Effector memory CD8-positive, alpha-beta T cell (primary cell): ENCODE results near the gene RHO.

ENCODE experiments used
- ATAC-seq: fragments of 150-1000 bp; cut with Tn5 transposase; replicated peaks from 2 replicates; pipeline ENCODE4 v1.10.0; 2021; ENCODE audit warnings: mild to moderate bottlenecking, moderate library complexity
- DNase-seq, 3 experiments: peaks; one replicate each; pipeline ENCODE4 v3.0.0; 2021
- H3K27ac Mint-ChIP-seq, 2 donors: one replicate each; pipeline ENCODE4 v1.8.0; 2022; ENCODE audit warnings: mild to moderate bottlenecking in 2 of 2, mixed read lengths in 2 of 2, moderate library complexity in 2 of 2
- H3K27me3 Mint-ChIP-seq, 2 donors: one replicate each; pipeline ENCODE4 v1.8.0; 2022; ENCODE audit warnings: mixed read lengths in 2 of 2
- H3K36me3 Mint-ChIP-seq: one replicate; pipeline ENCODE4 v1.8.0; 2022; ENCODE audit warnings: mild to moderate bottlenecking, moderate library complexity, mixed read lengths; ENCODE audit not compliant: insufficient read depth
- H3K4me1 Mint-ChIP-seq, 2 donors: one replicate each; pipeline ENCODE4 v1.8.0; 2022; ENCODE audit warnings: low read depth in 2 of 2, mixed read lengths in 2 of 2
- H3K4me3 Mint-ChIP-seq, 2 donors: one replicate each; pipeline ENCODE4 v1.8.0; 2022; ENCODE audit warnings: mild to moderate bottlenecking in 2 of 2, mixed read lengths in 2 of 2, moderate library complexity in 2 of 2
- H3K9me3 Mint-ChIP-seq, 2 donors: one replicate each; pipeline ENCODE4 v1.8.0; 2022; ENCODE audit warnings: mixed read lengths in 2 of 2

Gene RHO

GRCh38 chr3:129581623-129582022, 53.2 kb downstream of the RHO start:
- DNase-seq (no peak), ATAC-seq (no peak)
- H3K27ac Mint-ChIP-seq, result peak overlapping the region; percentile 93 to 95

GRCh38 chr3:129582799-129583198, 54.4 kb downstream of the RHO start:
- DNase-seq (no peak), ATAC-seq (no peak)
- Mint-ChIP-seq H3K4me3 (no peak overlapping the region), H3K27ac (peak overlapping the region; percentile 53 to 65), H3K9me3 (no peaks in the 10 kb centered on the region), H3K27me3 (no peaks in the 10 kb centered on the region), H3K4me1 (peaks cover 26 to 43% of the 10 kb centered on the region in 2 donors), H3K36me3 (peaks cover 44% of the 10 kb centered on the region)

More at GRCh38 chr3:129581623-129582022, 53.2 kb downstream of the RHO start:
- no peak overlapping the region for H3K4me3 Mint-ChIP-seq
- H3K27me3 Mint-ChIP-seq, result no peaks in the 10 kb centered on the region
- peaks cover 54% of the 10 kb centered on the region for H3K36me3 Mint-ChIP-seq
- H3K9me3 Mint-ChIP-seq, result no peaks in the 10 kb centered on the region
- H3K4me1 Mint-ChIP-seq, result peaks cover 32 to 48% of the 10 kb centered on the region in 2 donors

GRCh38 chr3:129583289-129583688, 54.9 kb downstream of the RHO start:
- Mint-ChIP-seq H3K4me3 (no peak overlapping the region), H3K27me3 (no peaks in the 10 kb centered on the region), H3K9me3 (no peaks in the 10 kb centered on the region), H3K36me3 (peaks cover 39% of the 10 kb centered on the region), H3K27ac (peak overlapping the region; percentile 53 to 65), H3K4me1 (peaks cover 21 to 41% of the 10 kb centered on the region in 2 donors)
- DNase-seq, result no peak
- ATAC-seq, result no peak

- no peak overlapping the region for H3K4me3 Mint-ChIP-seq
- peak overlapping the region in 1 of 2 donors; percentile 72 for H3K27ac Mint-ChIP-seq
- peaks cover 13 to 28% of the 10 kb centered on the region in 2 donors for H3K4me1 Mint-ChIP-seq
- no peak for DNase-seq
- H3K36me3 Mint-ChIP-seq, result peaks cover 34% of the 10 kb centered on the region
- ATAC-seq, result no peak
- no peaks in the 10 kb centered on the region for H3K27me3 Mint-ChIP-seq
- H3K9me3 Mint-ChIP-seq, result no peaks in the 10 kb centered on the region
These were observed 56.2 kb downstream of the RHO start for GRCh38 chr3:129584631-129585030.
